ENCODE measurements around the gene TMEM222. TPM values are rescaled to one million over a fixed set of nuclear protein-coding genes. Genes with fewer than 3 reads are reported as not detected.
"Not testable (repeated sequence)": the region's sequence is repeated elsewhere in the genome, so short reads cannot be mapped to it uniquely, and the experiment has no call there.

TMEM222 gene
- total and polyA plus RNA-seq, 7 experiments from 2014 or later: 23.7 to 66.1 (median 43.3) TPM

- H3K9me3 Mint-ChIP-seq; H3K4me3 ChIP-seq (ENCODE audit: low read length); H3K4me3 Mint-ChIP-seq; H3K27me3 Mint-ChIP-seq; H3K4me1 ChIP-seq (ENCODE audit: control insufficient read depth in 2 of 2, insufficient read depth in 2 of 2, low read length in 2 of 2); H3K27ac ChIP-seq (ENCODE audit: low read depth, low read length); H3K9me3 ChIP-seq (ENCODE audit: control insufficient read depth in 2 of 3, low read length in 3 of 3); H3K27ac Mint-ChIP-seq; ATAC-seq; DNase-seq; H3K27me3 ChIP-seq (ENCODE audit: control insufficient read depth in 2 of 2, insufficient read depth in 2 of 2, low read length in 2 of 2); intact Hi-C loops (cut with micrococcal nuclease): not testable (repeated sequence)
- ChIA-PET POLR2A (interaction anchor here (0.6 to 1.2 kb wide), 3 partner anchors 24 to 384 kb away, joined by 3 to 4 read pairs (median 3); no protein-coding TSS in a partner anchor), CTCF (interaction anchor here (0.7 to 9.4 kb wide), 5 partner anchors 135 to 241 kb away, joined by 3 to 90 read pairs (median 3); no protein-coding TSS in a partner anchor)
- H3K4me1 Mint-ChIP-seq: peaks cover 0 to 12% (median 3%) of the 10 kb centered on the region in 7 donors
- peaks cover 7 to 37% (median 17%) of the 10 kb centered on the region in 5 donors for H3K36me3 Mint-ChIP-seq
- peaks cover 0 to 38% (median 11%) of the 10 kb centered on the region in 3 experiments for H3K36me3 ChIP-seq (ENCODE audit: control insufficient read depth in 2 of 3, insufficient read depth in 3 of 3, low read length in 3 of 3)
Observed at GRCh38 chr1:27285821-27286220, 36.1 kb upstream of the TMEM222 start.

- Mint-ChIP-seq H3K4me1 (peaks cover 0 to 12% (median 0%) of the 10 kb centered on the region in 7 donors), H3K36me3 (peaks cover 12 to 31% (median 18%) of the 10 kb centered on the region in 5 donors)
Observed at GRCh38 chr1:27289125-27289524, 32.8 kb upstream of the TMEM222 start.

GRCh38 chr1:27290581-27290980 lies 31.4 kb upstream of the TMEM222 start:
- Mint-ChIP-seq H3K9me3 (peaks cover 0 to 4% (median 0%) of the 10 kb centered on the region in 11 donors), H3K4me3 (no peak overlapping the region), H3K27ac (peak overlapping the region in 4 of 9 donors; percentile 12 to 55 (median 30)), H3K4me1 (peaks cover 0 to 5% (median 0%) of the 10 kb centered on the region in 7 donors), H3K27me3 (no peaks in the 10 kb centered on the region), H3K36me3 (peaks cover 12 to 31% (median 18%) of the 10 kb centered on the region in 5 donors)
- intact Hi-C loops (cut with micrococcal nuclease): no loop called here
- no peak overlapping the region for H3K27ac ChIP-seq (ENCODE audit: low read depth, low read length)
- POLR2A ChIA-PET: no interaction called here
- no peak overlapping the region for H3K4me3 ChIP-seq (ENCODE audit: low read length)
- ATAC-seq (no peak), DNase-seq (no peak)
- CTCF ChIA-PET: interaction anchor here (0.5 to 0.6 kb wide), 2 partner anchors 24 to 288 kb away, joined by 3 read pairs; no protein-coding TSS in a partner anchor
- no peaks in the 10 kb centered on the region for H3K27me3 ChIP-seq (ENCODE audit: control insufficient read depth in 2 of 2, insufficient read depth in 2 of 2, low read length in 2 of 2)
- no peaks in the 10 kb centered on the region for H3K4me1 ChIP-seq (ENCODE audit: control insufficient read depth in 2 of 2, insufficient read depth in 2 of 2, low read length in 2 of 2)
- H3K9me3 ChIP-seq (ENCODE audit: control insufficient read depth in 2 of 3, low read length in 3 of 3): no peaks in the 10 kb centered on the region
- peaks cover 0 to 62% (median 5%) of the 10 kb centered on the region in 3 experiments for H3K36me3 ChIP-seq (ENCODE audit: control insufficient read depth in 2 of 3, insufficient read depth in 3 of 3, low read length in 3 of 3)

More at GRCh38 chr1:27289125-27289524, 32.8 kb upstream of the TMEM222 start:
- H3K36me3 ChIP-seq (ENCODE audit: control insufficient read depth in 2 of 3, insufficient read depth in 3 of 3, low read length in 3 of 3): peaks cover 0 to 47% (median 5%) of the 10 kb centered on the region in 3 experiments
- H3K4me1 ChIP-seq (ENCODE audit: control insufficient read depth in 2 of 2, insufficient read depth in 2 of 2, low read length in 2 of 2); H3K9me3 ChIP-seq (ENCODE audit: control insufficient read depth in 2 of 3, low read length in 3 of 3); CTCF ChIA-PET; H3K27me3 ChIP-seq (ENCODE audit: control insufficient read depth in 2 of 2, insufficient read depth in 2 of 2, low read length in 2 of 2); H3K4me3 Mint-ChIP-seq; H3K4me3 ChIP-seq (ENCODE audit: low read length); ATAC-seq; H3K27ac ChIP-seq (ENCODE audit: low read depth, low read length); POLR2A ChIA-PET; H3K9me3 Mint-ChIP-seq; H3K27me3 Mint-ChIP-seq; H3K27ac Mint-ChIP-seq; DNase-seq; intact Hi-C loops (cut with micrococcal nuclease): not testable (repeated sequence)

GRCh38 chr1:27292106-27292505 lies 29.9 kb upstream of the TMEM222 start:
- ATAC-seq (no peak), DNase-seq (no peak)
- Mint-ChIP-seq H3K4me3 (peak overlapping the region in 1 of 10 donors; percentile 19), H3K36me3 (peaks cover 12 to 35% (median 18%) of the 10 kb centered on the region in 5 donors), H3K27ac (peak overlapping the region in 1 of 9 donors; percentile 65), H3K9me3 (peaks cover 0 to 4% (median 0%) of the 10 kb centered on the region in 11 donors), H3K4me1 (peaks cover 0 to 5% (median 0%) of the 10 kb centered on the region in 7 donors), H3K27me3 (no peaks in the 10 kb centered on the region)
- H3K27ac ChIP-seq (ENCODE audit: low read depth, low read length): no peak overlapping the region
- ChIA-PET POLR2A (no interaction called here), CTCF (no interaction called here)
- no peak overlapping the region for H3K4me3 ChIP-seq (ENCODE audit: low read length)
- no peaks in the 10 kb centered on the region for H3K27me3 ChIP-seq (ENCODE audit: control insufficient read depth in 2 of 2, insufficient read depth in 2 of 2, low read length in 2 of 2)
- H3K36me3 ChIP-seq (ENCODE audit: control insufficient read depth in 2 of 3, insufficient read depth in 3 of 3, low read length in 3 of 3): peaks cover 0 to 69% (median 5%) of the 10 kb centered on the region in 3 experiments
- no peaks in the 10 kb centered on the region for H3K4me1 ChIP-seq (ENCODE audit: control insufficient read depth in 2 of 2, insufficient read depth in 2 of 2, low read length in 2 of 2)
- intact Hi-C loops (cut with micrococcal nuclease): no loop called here
- no peaks in the 10 kb centered on the region for H3K9me3 ChIP-seq (ENCODE audit: control insufficient read depth in 2 of 3, low read length in 3 of 3)

- Histone ChIP-seq H3K4me1 (ENCODE audit: control insufficient read depth in 2 of 2, insufficient read depth in 2 of 2, low read length in 2 of 2) (no peaks in the 10 kb centered on the region), H3K27me3 (ENCODE audit: control insufficient read depth in 2 of 2, insufficient read depth in 2 of 2, low read length in 2 of 2) (no peaks in the 10 kb centered on the region), H3K4me3 (ENCODE audit: low read length) (no peak overlapping the region), H3K9me3 (ENCODE audit: control insufficient read depth in 2 of 3, low read length in 3 of 3) (no peaks in the 10 kb centered on the region), H3K36me3 (ENCODE audit: control insufficient read depth in 2 of 3, insufficient read depth in 3 of 3, low read length in 3 of 3) (peaks cover 0 to 77% (median 0%) of the 10 kb centered on the region in 3 experiments), H3K27ac (ENCODE audit: low read depth, low read length) (no peak overlapping the region)
- H3K9me3 Mint-ChIP-seq: peaks cover 0 to 4% (median 0%) of the 10 kb centered on the region in 11 donors
- ATAC-seq (no peak), DNase-seq (no peak)
- peaks cover 8 to 34% (median 15%) of the 10 kb centered on the region in 5 donors for H3K36me3 Mint-ChIP-seq
- H3K4me3 Mint-ChIP-seq: no peak overlapping the region
- CTCF ChIA-PET: interaction anchor here (0.6 to 10.7 kb wide), 12 partner anchors 10 to 1579 kb away, joined by 3 to 184 read pairs (median 4); partner anchors contain the start of genes AHDC1 and CD164L2
- intact Hi-C loops (cut with micrococcal nuclease): no loop called here
- peaks cover 0 to 4% (median 0%) of the 10 kb centered on the region in 7 donors for H3K4me1 Mint-ChIP-seq
- POLR2A ChIA-PET: interaction anchor here (1.2 kb wide), 1 partner anchor 179 kb away, joined by 3 read pairs; no protein-coding TSS in a partner anchor
- no peak overlapping the region for H3K27ac Mint-ChIP-seq
- no peaks in the 10 kb centered on the region for H3K27me3 Mint-ChIP-seq
Observed at GRCh38 chr1:27293915-27294314, 28.0 kb upstream of the TMEM222 start.

GRCh38 chr1:27296773-27297291 lies 25.1 kb upstream of the TMEM222 start:
- Mint-ChIP-seq H3K27ac (peak overlapping the region in 1 of 9 donors; percentile 12), H3K4me3 (no peak overlapping the region), H3K36me3 (peaks cover 0 to 33% (median 10%) of the 10 kb centered on the region in 5 donors), H3K4me1 (peaks cover 0 to 9% (median 3%) of the 10 kb centered on the region in 7 donors), H3K27me3 (no peaks in the 10 kb centered on the region), H3K9me3 (peaks cover 0 to 2% (median 0%) of the 10 kb centered on the region in 11 donors)
- H3K4me3 ChIP-seq (ENCODE audit: low read length): no peak overlapping the region
- H3K27me3 ChIP-seq (ENCODE audit: control insufficient read depth in 2 of 2, insufficient read depth in 2 of 2, low read length in 2 of 2): no peaks in the 10 kb centered on the region
- POLR2A ChIA-PET: interaction anchor here (1.0 to 1.1 kb wide), 3 partner anchors 59 to 100 kb away, joined by 3 to 4 read pairs (median 3); no protein-coding TSS in a partner anchor
- H3K27ac ChIP-seq (ENCODE audit: low read depth, low read length): no peak overlapping the region
- peaks cover 0 to 83% (median 5%) of the 10 kb centered on the region in 3 experiments for H3K36me3 ChIP-seq (ENCODE audit: control insufficient read depth in 2 of 3, insufficient read depth in 3 of 3, low read length in 3 of 3)
- no peaks in the 10 kb centered on the region for H3K4me1 ChIP-seq (ENCODE audit: control insufficient read depth in 2 of 2, insufficient read depth in 2 of 2, low read length in 2 of 2)
- ATAC-seq: peak; percentile 67
- CTCF ChIA-PET: interaction anchor here (0.6 to 10.7 kb wide), 21 partner anchors 12 to 1330 kb away, joined by 3 to 184 read pairs (median 4); partner anchors contain the start of genes AHDC1, CD164L2, GPR3 and IFI6
- intact Hi-C loops (cut with micrococcal nuclease): loop anchor here in 1 of 2 donors (1.0 kb wide), 3 partner anchors 91 to 309 kb away; no protein-coding TSS in a partner anchor
- no peaks in the 10 kb centered on the region for H3K9me3 ChIP-seq (ENCODE audit: control insufficient read depth in 2 of 3, low read length in 3 of 3)
- peak in 8 of 9 donors; percentile 37 to 70 (median 53) for DNase-seq
